Body of pancreas (tissue), 4 donors: ENCODE measurements around the gene ADAMTS13. TPM values are rescaled to one million over a fixed set of nuclear protein-coding genes. Genes with fewer than 3 reads are reported as not detected.

ENCODE experiments used
- ATAC-seq: fragments of 150-250 bp; one replicate; pipeline ENCODE4 v1.9.1; 2016
- DNase-seq, 4 donors: peaks; one replicate each; pipeline ENCODE4 v3.0.0-alpha.2; 2019
- H3K27ac ChIP-seq, 4 donors: fragments of 200-600 bp; sonication (generic); 1 replicate in 3 of 4; 2 replicates in 1 of 4; pipeline versions ENCODE4 v1.5.1 to v1.6.1; 2016 to 2019; ENCODE audit warnings: mild to moderate bottlenecking in 1 of 4, mixed read lengths in 1 of 4, moderate library complexity in 1 of 4
- H3K27me3 ChIP-seq, 2 donors: fragments of 200-600 bp; sonication (generic); one replicate each; pipeline ENCODE4 v1.6.0; 2016; ENCODE audit warnings: mild to moderate bottlenecking in 1 of 2
- H3K36me3 ChIP-seq, 2 donors: fragments of 200-600 bp; sonication (generic); replicated peaks in 1 of 2; 2 replicates each; pipeline ENCODE4 v1.5.1; 2016; ENCODE audit warnings: low read depth in 2 of 2; ENCODE audit not compliant: insufficient read depth in 1 of 2
- H3K4me1 ChIP-seq: fragments of 200-600 bp; sonication (generic); one replicate; pipeline ENCODE4 v1.6.0; 2016
- H3K4me3 ChIP-seq, 2 donors: fragments of 200-600 bp; sonication (generic); 1 replicate in 1 of 2; 2 replicates in 1 of 2; pipeline ENCODE4 v1.5.1; 2016 to 2019
- H3K9me3 ChIP-seq, 3 donors: fragments of 200-600 bp; sonication (generic); 1 replicate in 2 of 3; 2 replicates in 1 of 3; pipeline ENCODE4 v1.5.1; 2016
- CTCF ChIP-seq, 7 experiments: fragments of 450-650 bp in 4 of 7; fragments of 200-600 bp in 3 of 7; sonication (generic) in 3 of 7; IDR thresholded peaks; one replicate each; pipeline ENCODE4 v1.5.1; 2016 to 2019; ENCODE audit warnings: antibody characterized with exemption in 7 of 7
- POLR2A ChIP-seq, 3 donors: fragments of 450-650 bp; IDR thresholded peaks; one replicate each; pipeline ENCODE4 v1.6.1; 2016; ENCODE audit warnings: antibody characterized with exemption in 3 of 3, mild to moderate bottlenecking in 2 of 3
- WGBS, 2 donors: methylation state at CpG; one replicate each; pipeline ENCODE4 v1.1.5; 2017; 5-methylcytosine and 5-hydroxymethylcytosine counted together
- intact Hi-C: fragments of 100-400 bp; cut with DNase I; formaldehyde crosslinking; loops from one replicate; pipeline ENCODE4 v1.15.1; 2023
- total RNA-seq, 2 donors: library from RNA; depleted of rRNA; stranded (reverse); fragments of >200 nt; gene quantifications; one replicate each; pipeline ENCODE4 v1.1.0, GENCODE V29; 2016

The ADAMTS13 gene
- total RNA-seq, 2 donors from 2014 or later: 2.3 to 5.6 TPM

DNA sequence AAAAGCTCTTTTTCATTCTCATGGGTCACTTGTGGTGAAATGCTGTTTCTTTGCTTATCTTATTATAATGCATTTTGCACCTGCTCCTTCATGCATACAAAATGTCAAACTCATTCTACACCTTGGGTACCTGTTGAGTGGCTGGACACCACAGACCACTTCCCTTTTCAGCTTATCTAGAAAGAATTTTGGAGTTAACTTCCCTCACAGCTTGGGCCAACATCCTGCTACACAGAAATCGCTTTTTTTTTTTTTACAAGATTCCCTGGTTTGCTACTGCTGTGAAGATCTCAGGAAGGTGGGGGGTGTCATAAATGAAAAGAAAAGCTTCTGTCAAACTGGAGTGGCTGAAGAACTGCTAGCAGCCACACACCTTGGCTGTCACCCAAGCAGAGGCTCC lies 7.0 kb upstream of the ADAMTS13 start:
- peaks cover 0 to 14% of the 10 kb centered on the region in 2 donors for H3K36me3 ChIP-seq
- no peak overlapping the region for H3K27ac ChIP-seq
- ATAC-seq: no peak
- peaks cover 32% of the 10 kb centered on the region for H3K4me1 ChIP-seq
- no peaks in the 10 kb centered on the region for H3K27me3 ChIP-seq
- no peak overlapping the region for H3K4me3 ChIP-seq
- intact Hi-C loops: no loop called here
- no peak for TF ChIP-seq POLR2A (IDR thresholded peaks at IDR 0.05)
- TF ChIP-seq CTCF (IDR thresholded peaks at IDR 0.05): no peak
- DNase-seq: no peak
- no peaks in the 10 kb centered on the region for H3K9me3 ChIP-seq
- WGBS, 2 donors: 43 to 78% methylated on average over 1 of the region's 1 CpG

GRCh38 chr9:133417541-133418461 lies 4.4 kb upstream of the ADAMTS13 start, which contains the start of gene REXO4:
REXO4 (minus strand) TSS chr9:133418010; CDS start chr9:133417844, 166 bp downstream.
- intact Hi-C loops: no loop called here
- Histone ChIP-seq H3K36me3 (peaks cover 0 to 8% of the 10 kb centered on the region in 2 donors), H3K27me3 (no peaks in the 10 kb centered on the region), H3K9me3 (no peaks in the 10 kb centered on the region), H3K4me1 (peaks cover 32% of the 10 kb centered on the region), H3K27ac (peak within 1 kb of the TSS; percentile 47 to 81 (median 73)), H3K4me3 (peak within 1 kb of the TSS; percentile 71 to 88)
- peak; percentile 94 for ATAC-seq
- peak; percentile 77 to 83 (median 80) for DNase-seq
- TF ChIP-seq POLR2A (IDR thresholded peaks at IDR 0.05) (peak in 2 of 3 donors; percentile 57 to 66), CTCF (IDR thresholded peaks at IDR 0.05) (no peak)
- 0 to 1% methylated on average over 28 to 75 of the region's 75 CpGs for WGBS, 2 donors

GRCh38 chr9:133419005-133419404 lies 3.2 kb upstream of the ADAMTS13 start:
- no peaks in the 10 kb centered on the region for H3K9me3 ChIP-seq
- peaks cover 0 to 6% of the 10 kb centered on the region in 2 donors for H3K36me3 ChIP-seq
- no peak overlapping the region for H3K27ac ChIP-seq
- peaks cover 32% of the 10 kb centered on the region for H3K4me1 ChIP-seq
- no peaks in the 10 kb centered on the region for H3K27me3 ChIP-seq
- no peak for DNase-seq
- 40 to 55% methylated on average over 6 to 13 of the region's 13 CpGs for WGBS, 2 donors
- TF ChIP-seq POLR2A (IDR thresholded peaks at IDR 0.05) (no peak), CTCF (IDR thresholded peaks at IDR 0.05) (no peak)
- H3K4me3 ChIP-seq: no peak overlapping the region
- intact Hi-C loops: no loop called here
- no peak for ATAC-seq

DNA sequence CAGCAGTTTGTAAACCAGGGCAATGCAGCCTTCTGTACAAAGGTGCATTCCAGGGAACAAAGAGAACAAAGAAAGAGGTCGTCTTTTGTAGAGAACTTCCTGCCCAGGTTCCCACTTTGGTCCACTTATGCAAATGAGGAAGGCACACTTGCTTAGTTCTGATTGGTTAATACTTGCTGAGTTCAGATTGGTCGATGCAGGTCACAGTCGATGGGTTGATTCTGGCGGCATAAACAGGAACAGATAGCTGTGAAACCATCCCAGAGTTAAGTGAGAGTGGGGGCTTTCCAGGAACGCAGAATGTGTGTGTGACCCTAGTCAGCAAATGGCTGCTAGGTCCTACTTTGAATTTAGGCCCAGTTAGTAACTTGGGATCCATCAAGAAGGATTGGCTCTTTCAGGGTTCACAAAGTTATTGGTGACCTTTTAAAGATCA lies 1.8 kb upstream of the ADAMTS13 start:
- no peak overlapping the region for H3K4me3 ChIP-seq
- H3K27ac ChIP-seq: no peak overlapping the region
- H3K36me3 ChIP-seq: no peaks in the 10 kb centered on the region
- intact Hi-C loops: loop anchor here (5.0 kb wide), 1 partner anchor 48 kb away; no protein-coding TSS in a partner anchor
- no peaks in the 10 kb centered on the region for H3K27me3 ChIP-seq
- 61 to 73% methylated on average over 5 of the region's 5 CpGs for WGBS, 2 donors
- H3K4me1 ChIP-seq: peaks cover 27% of the 10 kb centered on the region
- ATAC-seq (no peak), DNase-seq (no peak)
- no peak for TF ChIP-seq POLR2A (IDR thresholded peaks at IDR 0.05)
- TF ChIP-seq CTCF (IDR thresholded peaks at IDR 0.05): no peak
- H3K9me3 ChIP-seq: no peaks in the 10 kb centered on the region
